Measurements from ENCODE around the gene AQP5.

- TF ChIP-seq, protein P1, sequence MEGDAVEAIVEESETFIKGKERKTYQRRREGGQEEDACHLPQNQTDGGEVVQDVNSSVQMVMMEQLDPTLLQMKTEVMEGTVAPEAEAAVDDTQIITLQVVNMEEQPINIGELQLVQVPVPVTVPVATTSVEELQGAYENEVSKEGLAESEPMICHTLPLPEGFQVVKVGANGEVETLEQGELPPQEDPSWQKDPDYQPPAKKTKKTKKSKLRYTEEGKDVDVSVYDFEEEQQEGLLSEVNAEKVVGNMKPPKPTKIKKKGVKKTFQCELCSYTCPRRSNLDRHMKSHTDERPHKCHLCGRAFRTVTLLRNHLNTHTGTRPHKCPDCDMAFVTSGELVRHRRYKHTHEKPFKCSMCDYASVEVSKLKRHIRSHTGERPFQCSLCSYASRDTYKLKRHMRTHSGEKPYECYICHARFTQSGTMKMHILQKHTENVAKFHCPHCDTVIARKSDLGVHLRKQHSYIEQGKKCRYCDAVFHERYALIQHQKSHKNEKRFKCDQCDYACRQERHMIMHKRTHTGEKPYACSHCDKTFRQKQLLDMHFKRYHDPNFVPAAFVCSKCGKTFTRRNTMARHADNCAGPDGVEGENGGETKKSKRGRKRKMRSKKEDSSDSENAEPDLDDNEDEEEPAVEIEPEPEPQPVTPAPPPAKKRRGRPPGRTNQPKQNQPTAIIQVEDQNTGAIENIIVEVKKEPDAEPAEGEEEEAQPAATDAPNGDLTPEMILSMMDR (IDR thresholded peaks at IDR 0.05): no peak
- TF ChIP-seq POLR2A (IDR thresholded peaks at IDR 0.05): no peak
Measured at GRCh38 chr12:49921936-49922335, 39.7 kb upstream of the AQP5 start.
